DOHH2 (cell line): ENCODE measurements around the gene CDCP1.

ENCODE experiments used
- EZH2phosphoT487 ChIP-seq: fragments of 200-600 bp; sonication (generic); IDR thresholded peaks from 2 replicates; pipeline ENCODE4 v1.6.1; 2017; ENCODE audit warnings: borderline replicate concordance, mild to moderate bottlenecking, antibody characterized with exemption, low read length, moderate library complexity, mixed read lengths
- TF ChIP-seq, protein P1 (sequence below): fragments of 200-600 bp; sonication (generic); IDR thresholded peaks from one replicate; pipeline ENCODE4 v1.5.1; 2014; ENCODE audit warnings: antibody characterized with exemption, mild to moderate bottlenecking, low read depth, low read length; ENCODE audit not compliant: poor library complexity, severe bottlenecking

GRCh38 chr3:45071075-45071474 is 75.1 kb downstream of the CDCP1 start:
- TF ChIP-seq, protein P1, sequence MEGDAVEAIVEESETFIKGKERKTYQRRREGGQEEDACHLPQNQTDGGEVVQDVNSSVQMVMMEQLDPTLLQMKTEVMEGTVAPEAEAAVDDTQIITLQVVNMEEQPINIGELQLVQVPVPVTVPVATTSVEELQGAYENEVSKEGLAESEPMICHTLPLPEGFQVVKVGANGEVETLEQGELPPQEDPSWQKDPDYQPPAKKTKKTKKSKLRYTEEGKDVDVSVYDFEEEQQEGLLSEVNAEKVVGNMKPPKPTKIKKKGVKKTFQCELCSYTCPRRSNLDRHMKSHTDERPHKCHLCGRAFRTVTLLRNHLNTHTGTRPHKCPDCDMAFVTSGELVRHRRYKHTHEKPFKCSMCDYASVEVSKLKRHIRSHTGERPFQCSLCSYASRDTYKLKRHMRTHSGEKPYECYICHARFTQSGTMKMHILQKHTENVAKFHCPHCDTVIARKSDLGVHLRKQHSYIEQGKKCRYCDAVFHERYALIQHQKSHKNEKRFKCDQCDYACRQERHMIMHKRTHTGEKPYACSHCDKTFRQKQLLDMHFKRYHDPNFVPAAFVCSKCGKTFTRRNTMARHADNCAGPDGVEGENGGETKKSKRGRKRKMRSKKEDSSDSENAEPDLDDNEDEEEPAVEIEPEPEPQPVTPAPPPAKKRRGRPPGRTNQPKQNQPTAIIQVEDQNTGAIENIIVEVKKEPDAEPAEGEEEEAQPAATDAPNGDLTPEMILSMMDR, result no peak
- TF ChIP-seq EZH2phosphoT487, result no peak
